HCT116 (cell line): ENCODE measurements around the gene PYGO2.
"Not testable (repeated sequence)": the region's sequence is repeated elsewhere in the genome, so short reads cannot be mapped to it uniquely, and the experiment has no call there.

Source experiments
- JUND ChIP-seq: IDR thresholded peaks from 2 replicates; pipeline ENCODE4 v1.6.1; 2012
- POLR2A ChIP-seq: IDR thresholded peaks from 2 replicates; pipeline ENCODE4 v1.7.0; 2011; ENCODE audit warnings: borderline replicate concordance; ENCODE audit not compliant: insufficient read depth, insufficient read length; ENCODE audit errors: extremely low read depth
- POLR2AphosphoS5 ChIP-seq: IDR thresholded peaks from 2 replicates; pipeline ENCODE4 v1.6.1; 2011; ENCODE audit warnings: mild to moderate bottlenecking, low read depth, low read length, moderate library complexity
- SIN3A ChIP-seq: IDR thresholded peaks from 2 replicates; pipeline ENCODE4 v1.6.1; 2012; ENCODE audit warnings: low read depth
- YY1 ChIP-seq: IDR thresholded peaks from 2 replicates; pipeline ENCODE4 v1.6.1; 2011; ENCODE audit warnings: low read length, low read depth, moderate library complexity, mild to moderate bottlenecking; ENCODE audit not compliant: insufficient replicate concordance; ENCODE audit errors: extremely low read depth
- ZFX ChIP-seq: fragments of 450-650 bp; IDR thresholded peaks from 2 replicates; pipeline ENCODE4 v1.6.1; 2017
- TF ChIP-seq, protein P1 (sequence below): IDR thresholded peaks from 2 replicates; pipeline ENCODE4 v1.6.1; 2012
- TF ChIP-seq, protein P2 (sequence below), 3 experiments: fragments of 200-600 bp in 1 of 3; sonication (generic) in 1 of 3; IDR thresholded peaks in 2 of 3; conservative IDR thresholded peaks in 1 of 3; 2 replicates each; pipeline ENCODE4 v1.5.1; 2012 to 2017; ENCODE audit warnings: low read depth in 2 of 3, low read length in 2 of 3, antibody characterized with exemption in 1 of 3, borderline replicate concordance in 1 of 3, control low read depth in 1 of 3, mild to moderate bottlenecking in 1 of 3, mixed read lengths in 1 of 3, mixed run types in 1 of 3, moderate library complexity in 1 of 3; ENCODE audit not compliant: insufficient read depth in 1 of 3

DNA sequence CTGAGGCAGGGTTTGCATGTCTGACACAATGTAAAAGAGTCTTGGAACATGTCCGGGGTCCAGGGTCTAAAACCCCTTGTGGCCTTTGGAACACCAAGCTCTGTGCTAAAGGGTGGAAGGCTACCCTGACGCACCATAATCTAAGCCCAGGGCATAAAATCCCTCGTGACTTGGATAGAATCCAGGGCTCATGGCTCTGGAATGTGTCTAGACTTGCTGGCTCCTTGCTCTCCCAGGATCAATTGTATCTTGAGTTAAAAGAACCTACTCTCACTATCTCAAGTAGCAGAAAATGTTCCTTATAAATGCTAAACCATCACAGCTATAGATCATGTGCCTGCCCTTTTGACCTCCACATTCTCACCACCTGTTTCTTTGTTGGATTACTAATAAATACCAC, 53.5 kb downstream of the PYGO2 start:
- TF ChIP-seq POLR2A, SIN3A, ZFX, POLR2AphosphoS5, YY1, JUND: not testable (repeated sequence)
- TF ChIP-seq, protein P1, sequence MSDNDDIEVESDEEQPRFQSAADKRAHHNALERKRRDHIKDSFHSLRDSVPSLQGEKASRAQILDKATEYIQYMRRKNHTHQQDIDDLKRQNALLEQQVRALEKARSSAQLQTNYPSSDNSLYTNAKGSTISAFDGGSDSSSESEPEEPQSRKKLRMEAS, result not testable (repeated sequence)
- TF ChIP-seq, protein P2, sequence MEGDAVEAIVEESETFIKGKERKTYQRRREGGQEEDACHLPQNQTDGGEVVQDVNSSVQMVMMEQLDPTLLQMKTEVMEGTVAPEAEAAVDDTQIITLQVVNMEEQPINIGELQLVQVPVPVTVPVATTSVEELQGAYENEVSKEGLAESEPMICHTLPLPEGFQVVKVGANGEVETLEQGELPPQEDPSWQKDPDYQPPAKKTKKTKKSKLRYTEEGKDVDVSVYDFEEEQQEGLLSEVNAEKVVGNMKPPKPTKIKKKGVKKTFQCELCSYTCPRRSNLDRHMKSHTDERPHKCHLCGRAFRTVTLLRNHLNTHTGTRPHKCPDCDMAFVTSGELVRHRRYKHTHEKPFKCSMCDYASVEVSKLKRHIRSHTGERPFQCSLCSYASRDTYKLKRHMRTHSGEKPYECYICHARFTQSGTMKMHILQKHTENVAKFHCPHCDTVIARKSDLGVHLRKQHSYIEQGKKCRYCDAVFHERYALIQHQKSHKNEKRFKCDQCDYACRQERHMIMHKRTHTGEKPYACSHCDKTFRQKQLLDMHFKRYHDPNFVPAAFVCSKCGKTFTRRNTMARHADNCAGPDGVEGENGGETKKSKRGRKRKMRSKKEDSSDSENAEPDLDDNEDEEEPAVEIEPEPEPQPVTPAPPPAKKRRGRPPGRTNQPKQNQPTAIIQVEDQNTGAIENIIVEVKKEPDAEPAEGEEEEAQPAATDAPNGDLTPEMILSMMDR (IDR thresholded peaks at IDR 0.05 in 2 of 3, conservative IDR thresholded peaks at IDR 0.05 in 1 of 3; ENCODE audit: borderline replicate concordance in 1 of 3, insufficient read depth in 1 of 3, low read depth in 2 of 3, low read length in 2 of 3), result not testable (repeated sequence)
